ENCODE results near the gene JADE2.

The JADE2 gene

DNA sequence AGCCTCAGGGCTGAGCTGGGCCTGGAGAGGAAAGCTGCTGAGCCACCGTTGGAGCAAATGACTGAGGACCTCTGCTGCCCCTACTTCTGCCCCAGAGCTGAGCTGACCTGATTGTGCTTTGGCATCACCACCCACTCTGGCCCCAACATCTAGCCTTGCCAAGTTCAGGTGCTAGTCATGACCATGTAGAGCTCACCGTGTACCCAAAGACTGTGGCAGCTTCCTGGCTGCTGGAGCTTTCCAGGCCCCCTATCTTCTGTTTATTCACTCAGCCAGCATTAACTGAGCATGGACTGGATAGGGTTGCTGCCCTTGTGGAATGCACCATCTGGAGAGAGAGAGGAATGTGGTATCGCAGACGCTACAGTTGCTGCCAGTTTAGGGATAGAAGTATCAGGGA lies 49.1 kb downstream of the JADE2 start:
- DNase-seq (ENCODE audit: low read depth, low spot score), result no peak
- no peak overlapping the region for H3K9ac ChIP-seq (ENCODE audit: insufficient read length, low read depth)
- H3K27me3 ChIP-seq (ENCODE audit: insufficient read depth, insufficient read length), result no peaks in the 10 kb centered on the region
- no peak overlapping the region for H3K4me3 ChIP-seq (ENCODE audit: insufficient read length, low read depth)
- H3K9me3 ChIP-seq (ENCODE audit: insufficient read depth, low read length), result no peaks in the 10 kb centered on the region
- H3K4me1 ChIP-seq (ENCODE audit: insufficient read depth, insufficient read length), result peaks cover 11% of the 10 kb centered on the region
- TF ChIP-seq SUZ12 (IDR thresholded peaks at IDR 0.05; ENCODE audit: extremely low read depth, insufficient read depth, insufficient read length), result no peak
- peaks cover 97% of the 10 kb centered on the region for H3K36me3 ChIP-seq (ENCODE audit: insufficient read depth, insufficient read length, low read length)

- TF ChIP-seq SUZ12 (IDR thresholded peaks at IDR 0.05; ENCODE audit: extremely low read depth, insufficient read depth, insufficient read length) (no peak), ZNF274 (IDR thresholded peaks at IDR 0.05; ENCODE audit: low read depth, low read length) (no peak), YY1 (IDR thresholded peaks at IDR 0.05; ENCODE audit: insufficient read depth, insufficient read length) (no peak)
- H3K9ac ChIP-seq (ENCODE audit: insufficient read length, low read depth), result no peak overlapping the region
- peaks cover 95% of the 10 kb centered on the region for H3K36me3 ChIP-seq (ENCODE audit: insufficient read depth, insufficient read length, low read length)
Observed at GRCh38 chr5:134575316-134575715, 49.8 kb downstream of the JADE2 start.

GRCh38 chr5:134576386-134577021 lies 51.0 kb downstream of the JADE2 start:
- Histone ChIP-seq H3K9me3 (ENCODE audit: insufficient read depth, low read length) (no peaks in the 10 kb centered on the region), H3K4me1 (ENCODE audit: insufficient read depth, insufficient read length) (peaks cover 16% of the 10 kb centered on the region), H3K4me3 (ENCODE audit: insufficient read length, low read depth) (no peak overlapping the region), H3K9ac (ENCODE audit: insufficient read length, low read depth) (no peak overlapping the region), H3K36me3 (ENCODE audit: insufficient read depth, insufficient read length, low read length) (peaks cover 95% of the 10 kb centered on the region), H3K27me3 (ENCODE audit: insufficient read depth, insufficient read length) (no peaks in the 10 kb centered on the region)
- DNase-seq (ENCODE audit: low read depth, low spot score), result no peak
- no peak for TF ChIP-seq SUZ12 (IDR thresholded peaks at IDR 0.05; ENCODE audit: extremely low read depth, insufficient read depth, insufficient read length)
- TF ChIP-seq YY1 (IDR thresholded peaks at IDR 0.05; ENCODE audit: insufficient read depth, insufficient read length), result no peak
- TF ChIP-seq ZNF274 (IDR thresholded peaks at IDR 0.05; ENCODE audit: low read depth, low read length), result no peak

More at GRCh38 chr5:134575316-134575715, 49.8 kb downstream of the JADE2 start:
- no peak for DNase-seq (ENCODE audit: low read depth, low spot score)
- Histone ChIP-seq H3K9me3 (ENCODE audit: insufficient read depth, low read length) (no peaks in the 10 kb centered on the region), H3K27me3 (ENCODE audit: insufficient read depth, insufficient read length) (no peaks in the 10 kb centered on the region), H3K4me3 (ENCODE audit: insufficient read length, low read depth) (no peak overlapping the region), H3K4me1 (ENCODE audit: insufficient read depth, insufficient read length) (peaks cover 14% of the 10 kb centered on the region)

- peaks cover 20% of the 10 kb centered on the region for H3K4me1 ChIP-seq (ENCODE audit: insufficient read depth, insufficient read length)
- no peak overlapping the region for H3K4me3 ChIP-seq (ENCODE audit: insufficient read length, low read depth)
- H3K36me3 ChIP-seq (ENCODE audit: insufficient read depth, insufficient read length, low read length), result peaks cover 90% of the 10 kb centered on the region
- TF ChIP-seq SUZ12 (IDR thresholded peaks at IDR 0.05; ENCODE audit: extremely low read depth, insufficient read depth, insufficient read length), result no peak
- TF ChIP-seq YY1 (IDR thresholded peaks at IDR 0.05; ENCODE audit: insufficient read depth, insufficient read length), result no peak
- no peak for TF ChIP-seq ZNF274 (IDR thresholded peaks at IDR 0.05; ENCODE audit: low read depth, low read length)
- H3K9ac ChIP-seq (ENCODE audit: insufficient read length, low read depth), result no peak overlapping the region
- DNase-seq (ENCODE audit: low read depth, low spot score), result no peak
- no peaks in the 10 kb centered on the region for H3K9me3 ChIP-seq (ENCODE audit: insufficient read depth, low read length)
- H3K27me3 ChIP-seq (ENCODE audit: insufficient read depth, insufficient read length), result no peaks in the 10 kb centered on the region
Observed at GRCh38 chr5:134577022-134577795, 51.7 kb downstream of the JADE2 start.

DNA sequence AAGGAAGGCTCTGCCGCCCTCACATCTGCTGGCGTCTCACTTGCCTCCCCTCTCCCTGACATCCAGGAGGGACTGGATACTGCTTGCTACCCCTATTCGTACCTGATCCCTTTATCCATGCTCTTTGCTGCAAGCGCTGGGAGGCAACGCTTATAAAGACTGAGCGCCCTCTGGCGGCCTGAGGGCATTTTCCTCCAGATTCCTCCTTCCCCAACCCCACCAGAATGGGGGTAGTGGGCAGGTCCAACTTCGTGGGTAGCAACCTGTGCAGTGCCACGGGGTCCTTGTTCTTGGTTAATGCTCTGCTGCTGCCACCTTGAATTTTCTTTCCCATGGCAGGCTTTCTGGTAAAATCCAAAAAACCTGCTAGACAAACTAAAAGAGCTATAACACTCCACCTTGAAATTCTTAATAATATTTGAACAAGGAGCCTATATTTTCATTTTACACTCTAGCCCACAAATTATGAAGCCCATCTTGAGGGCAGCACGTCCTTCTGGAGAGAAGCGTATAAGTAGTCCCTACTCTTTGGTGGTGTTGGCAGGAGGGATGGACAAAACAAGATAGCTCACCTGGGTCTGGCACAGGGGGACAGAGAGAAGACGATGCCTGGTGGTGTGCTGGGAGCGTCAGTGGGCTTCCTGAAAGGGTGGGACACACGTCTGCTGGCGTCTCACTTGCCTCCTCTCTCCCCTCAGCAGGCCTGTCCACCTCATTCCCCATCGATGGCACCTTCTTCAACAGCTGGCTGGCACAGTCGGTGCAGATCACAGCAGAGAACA lies 52.5 kb downstream of the JADE2 start:
- no peak overlapping the region for H3K9ac ChIP-seq (ENCODE audit: insufficient read length, low read depth)
- peaks cover 87% of the 10 kb centered on the region for H3K36me3 ChIP-seq (ENCODE audit: insufficient read depth, insufficient read length, low read length)
- H3K4me1 ChIP-seq (ENCODE audit: insufficient read depth, insufficient read length), result peaks cover 20% of the 10 kb centered on the region
- no peaks in the 10 kb centered on the region for H3K9me3 ChIP-seq (ENCODE audit: insufficient read depth, low read length)
- TF ChIP-seq YY1 (IDR thresholded peaks at IDR 0.05; ENCODE audit: insufficient read depth, insufficient read length) (no peak), SUZ12 (IDR thresholded peaks at IDR 0.05; ENCODE audit: extremely low read depth, insufficient read depth, insufficient read length) (no peak), ZNF274 (IDR thresholded peaks at IDR 0.05; ENCODE audit: low read depth, low read length) (no peak)
- no peak overlapping the region for H3K4me3 ChIP-seq (ENCODE audit: insufficient read length, low read depth)
- peak; percentile 54 for DNase-seq (ENCODE audit: low read depth, low spot score)
- no peaks in the 10 kb centered on the region for H3K27me3 ChIP-seq (ENCODE audit: insufficient read depth, insufficient read length)

- no peak overlapping the region for H3K9ac ChIP-seq (ENCODE audit: insufficient read length, low read depth)
- H3K9me3 ChIP-seq (ENCODE audit: insufficient read depth, low read length), result no peaks in the 10 kb centered on the region
- H3K4me1 ChIP-seq (ENCODE audit: insufficient read depth, insufficient read length), result peaks cover 20% of the 10 kb centered on the region
- H3K36me3 ChIP-seq (ENCODE audit: insufficient read depth, insufficient read length, low read length), result peaks cover 81% of the 10 kb centered on the region
- H3K27me3 ChIP-seq (ENCODE audit: insufficient read depth, insufficient read length), result no peaks in the 10 kb centered on the region
- H3K4me3 ChIP-seq (ENCODE audit: insufficient read length, low read depth), result no peak overlapping the region
- TF ChIP-seq ZNF274 (IDR thresholded peaks at IDR 0.05; ENCODE audit: low read depth, low read length) (no peak), SUZ12 (IDR thresholded peaks at IDR 0.05; ENCODE audit: extremely low read depth, insufficient read depth, insufficient read length) (no peak), YY1 (IDR thresholded peaks at IDR 0.05; ENCODE audit: insufficient read depth, insufficient read length) (no peak)
- DNase-seq (ENCODE audit: low read depth, low spot score), result no peak
Observed at GRCh38 chr5:134578578-134579283, 53.3 kb downstream of the JADE2 start.
